Mucosa of descending colon (tissue), 3 donors: ENCODE data around the gene FRRS1L. TPM values are rescaled to one million over a fixed set of nuclear protein-coding genes. Genes with fewer than 3 reads are reported as not detected.

Source experiments
- ATAC-seq: fragments of 200-7000 bp; cut with Tn5 transposase; one replicate; pipeline ENCODE4 v1.9.1; 2020; ENCODE audit warnings: mild to moderate bottlenecking, moderate library complexity
- DNase-seq, 3 donors: peaks; one replicate each; pipeline ENCODE4 v3.0.0-alpha.2; 2020
- H3K36me3 ChIP-seq: fragments of 200-600 bp; one replicate; pipeline ENCODE4 v1.8.0; 2021; ENCODE audit warnings: low read depth, mild to moderate bottlenecking
- H3K4me1 ChIP-seq: fragments of 200-600 bp; one replicate; pipeline ENCODE4 v1.8.0; 2021; ENCODE audit warnings: low read depth, mild to moderate bottlenecking
- H3K4me3 ChIP-seq: fragments of 200-600 bp; one replicate; pipeline ENCODE4 v1.8.0; 2021; ENCODE audit warnings: mild to moderate bottlenecking
- H3K9me3 ChIP-seq: fragments of 200-600 bp; one replicate; pipeline ENCODE4 v1.8.0; 2021; ENCODE audit warnings: mild to moderate bottlenecking
- CTCF ChIP-seq: fragments of 200-600 bp; IDR thresholded peaks from one replicate; pipeline ENCODE4 v1.8.0; 2022; ENCODE audit warnings: antibody characterized with exemption, mild to moderate bottlenecking
- intact Hi-C, 2 donors: fragments of 100-400 bp; cut with DNase I in 1 of 2; cut with micrococcal nuclease in 1 of 2; formaldehyde crosslinking; loops; one replicate each; pipeline versions ENCODE4 v1.11.0 to v1.11.1; 2022; cut with DNase I, micrococcal nuclease
- total RNA-seq, 3 donors: library from RNA; stranded (reverse); fragmentation: NEBNext Ultra II Directional in 2 of 3; extraction: Animal tissue kit (Norgen Biotek cat#: 25700) in 2 of 3; gene quantifications; one replicate each; pipeline versions ENCODE4 v1.2.1 to v1.2.4, GENCODE V29; 2021 to 2023
- donor health status: DM: no; HTN: no; CAD: no; lungs with moderate emphysema.
- donor health status: DM: no; HTN: no; CAD: no.
- donor health status: DM: no; HTN: yes; CAD: no.

Gene FRRS1L
- total RNA-seq, 3 donors from 2014 or later: 0.49 to 4.8 (median 0.96) TPM

GRCh38 chr9:109150925-109151545 is 16.0 kb downstream of the FRRS1L start:
- intact Hi-C loops: no loop called here
- peak in 2 of 3 donors; percentile 56 to 73 for DNase-seq
- no peaks in the 10 kb centered on the region for H3K4me1 ChIP-seq
- no peaks in the 10 kb centered on the region for H3K36me3 ChIP-seq
- ATAC-seq: peak; percentile 95
- peaks cover 8% of the 10 kb centered on the region for H3K9me3 ChIP-seq
- no peak for TF ChIP-seq CTCF
- H3K4me3 ChIP-seq: no peak overlapping the region

GRCh38 chr9:109149722-109150121 is 17.3 kb downstream of the FRRS1L start:
- H3K9me3 ChIP-seq: peaks cover 8% of the 10 kb centered on the region
- H3K36me3 ChIP-seq: no peaks in the 10 kb centered on the region
- DNase-seq: no peak
- TF ChIP-seq CTCF: no peak
- no peak overlapping the region for H3K4me3 ChIP-seq
- ATAC-seq: peak; percentile 56
- intact Hi-C loops: no loop called here
- no peaks in the 10 kb centered on the region for H3K4me1 ChIP-seq

- Histone ChIP-seq H3K36me3 (no peaks in the 10 kb centered on the region), H3K9me3 (peaks cover 8% of the 10 kb centered on the region), H3K4me3 (no peak overlapping the region), H3K4me1 (no peaks in the 10 kb centered on the region)
- ATAC-seq (no peak), DNase-seq (no peak)
- TF ChIP-seq CTCF: no peak
- intact Hi-C loops: no loop called here
Measured at GRCh38 chr9:109149089-109149488, 18.0 kb downstream of the FRRS1L start.

- H3K4me3 ChIP-seq: no peak overlapping the region
- no peak for DNase-seq
- H3K9me3 ChIP-seq: no peaks in the 10 kb centered on the region
- intact Hi-C loops: no loop called here
- H3K4me1 ChIP-seq: no peaks in the 10 kb centered on the region
- no peak for ATAC-seq
- no peaks in the 10 kb centered on the region for H3K36me3 ChIP-seq
- TF ChIP-seq CTCF: no peak
Measured at GRCh38 chr9:109145051-109145450, 22.0 kb downstream of the FRRS1L start.

GRCh38 chr9:109143881-109144562 is 23.0 kb downstream of the FRRS1L start:
- Histone ChIP-seq H3K9me3 (no peaks in the 10 kb centered on the region), H3K36me3 (no peaks in the 10 kb centered on the region), H3K4me3 (no peak overlapping the region), H3K4me1 (no peaks in the 10 kb centered on the region)
- intact Hi-C loops: no loop called here
- DNase-seq (no peak), ATAC-seq (peak; percentile 74)
- no peak for TF ChIP-seq CTCF
